Tibial artery (tissue), 4 donors: ENCODE measurements around the gene PIGN.

Experiments used
- DNase-seq, 2 donors: peaks; one replicate each; pipeline ENCODE4 v3.0.0-alpha.2; 2019
- H3K27ac ChIP-seq, 2 donors: fragments of 200-600 bp; sonication (generic) in 1 of 2; 1 replicate in 1 of 2; 2 replicates in 1 of 2; pipeline ENCODE4 v1.5.1; 2018 to 2019; ENCODE audit warnings: mild to moderate bottlenecking in 1 of 2
- H3K27me3 ChIP-seq, 2 donors: fragments of 200-600 bp; sonication (generic) in 1 of 2; one replicate each; pipeline versions ENCODE4 v1.5.1 to v1.6.0; 2016 to 2019
- H3K36me3 ChIP-seq, 3 donors: fragments of 200-600 bp; sonication (generic) in 2 of 3; one replicate each; pipeline ENCODE4 v1.5.1; 2016 to 2019; ENCODE audit warnings: mild to moderate bottlenecking in 2 of 3
- H3K4me1 ChIP-seq, 4 donors: fragments of 200-600 bp; sonication (generic) in 2 of 4; 1 replicate in 3 of 4; 2 replicates in 1 of 4; pipeline ENCODE4 v1.5.1; 2016 to 2019
- H3K4me3 ChIP-seq, 2 donors: fragments of 200-600 bp; sonication (generic) in 1 of 2; 1 replicate in 1 of 2; 2 replicates in 1 of 2; pipeline ENCODE4 v1.5.1; 2018 to 2019; ENCODE audit warnings: mild to moderate bottlenecking in 2 of 2
- H3K9me3 ChIP-seq, 3 donors: fragments of 200-600 bp; sonication (generic) in 1 of 3; one replicate each; pipeline ENCODE4 v1.5.1; 2016 to 2019
- CTCF ChIP-seq, 2 experiments: fragments of 200-600 bp in 1 of 2; fragments of 450-650 bp in 1 of 2; IDR thresholded peaks; one replicate each; pipeline ENCODE4 v1.5.1; 2017 to 2019; ENCODE audit warnings: antibody characterized with exemption in 2 of 2, mild to moderate bottlenecking in 1 of 2, moderate library complexity in 1 of 2
- intact Hi-C: fragments of 100-400 bp; cut with DNase I; formaldehyde crosslinking; loops from one replicate; pipeline ENCODE4 v1.15.0; 2023; ENCODE audit warnings: low total_unique reads

Gene PIGN

DNA sequence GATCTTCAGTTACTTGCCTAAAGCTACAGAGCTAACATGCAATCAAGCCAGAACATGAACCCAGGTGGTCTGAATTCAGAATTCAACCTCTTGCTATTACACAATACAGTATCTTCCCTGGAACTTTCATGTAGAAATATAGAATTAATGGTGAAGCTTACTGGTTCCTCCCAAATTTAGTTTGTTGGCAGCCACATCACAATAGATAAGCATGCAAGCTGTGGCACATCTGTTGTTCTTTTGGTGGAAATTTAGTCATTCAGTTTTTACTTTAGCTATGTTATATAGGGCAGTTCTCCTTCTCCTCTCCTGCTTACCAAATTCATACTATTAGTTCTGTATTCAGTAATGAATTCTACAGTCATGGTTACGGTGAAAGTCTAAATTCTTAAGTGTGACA is 193.0 kb downstream of the PIGN start:
- Histone ChIP-seq H3K27me3 (no peaks in the 10 kb centered on the region), H3K4me3 (no peak overlapping the region), H3K4me1 (peaks cover 0 to 32% (median 14%) of the 10 kb centered on the region in 4 donors), H3K9me3 (no peaks in the 10 kb centered on the region), H3K36me3 (no peaks in the 10 kb centered on the region), H3K27ac (no peak overlapping the region)
- TF ChIP-seq CTCF (IDR thresholded peaks at IDR 0.05) = no peak
- intact Hi-C loops = no loop called here
- no peak for DNase-seq

- peak overlapping the region; percentile 8 to 42 for H3K27ac ChIP-seq
- peaks cover 0 to 29% (median 14%) of the 10 kb centered on the region in 4 donors for H3K4me1 ChIP-seq
- no peak for DNase-seq
- H3K36me3 ChIP-seq = no peaks in the 10 kb centered on the region
- intact Hi-C loops = no loop called here
- no peaks in the 10 kb centered on the region for H3K27me3 ChIP-seq
- no peak overlapping the region for H3K4me3 ChIP-seq
- H3K9me3 ChIP-seq = no peaks in the 10 kb centered on the region
- no peak for TF ChIP-seq CTCF (IDR thresholded peaks at IDR 0.05)
Measured at GRCh38 chr18:61992923-61993322, 193.9 kb downstream of the PIGN start.

DNA sequence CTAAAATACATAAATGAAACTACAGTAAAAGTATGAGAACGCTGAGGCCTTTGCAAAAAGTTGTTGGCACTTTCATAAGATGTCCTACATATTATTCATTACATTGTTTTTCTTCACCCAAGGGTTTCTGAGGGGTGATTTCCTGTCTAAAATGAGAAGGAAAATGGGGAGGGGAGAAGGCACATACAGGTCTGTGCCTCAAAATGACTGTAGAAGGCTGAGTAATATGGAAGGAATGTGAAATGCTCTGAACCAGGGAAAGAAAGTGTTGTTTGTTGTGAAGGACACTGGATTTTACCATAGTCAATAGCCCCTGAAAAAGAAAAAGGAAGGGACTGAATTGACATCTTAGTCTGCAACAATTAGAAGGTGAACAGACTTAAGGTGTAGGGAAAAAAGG is 194.6 kb downstream of the PIGN start:
- H3K27ac ChIP-seq = peak overlapping the region; percentile 8 to 42
- no peak for DNase-seq
- TF ChIP-seq CTCF (IDR thresholded peaks at IDR 0.05) = no peak
- intact Hi-C loops = no loop called here
- H3K36me3 ChIP-seq = no peaks in the 10 kb centered on the region
- H3K4me3 ChIP-seq = no peak overlapping the region
- peaks cover 0 to 29% (median 14%) of the 10 kb centered on the region in 4 donors for H3K4me1 ChIP-seq
- no peaks in the 10 kb centered on the region for H3K27me3 ChIP-seq
- no peaks in the 10 kb centered on the region for H3K9me3 ChIP-seq

DNA sequence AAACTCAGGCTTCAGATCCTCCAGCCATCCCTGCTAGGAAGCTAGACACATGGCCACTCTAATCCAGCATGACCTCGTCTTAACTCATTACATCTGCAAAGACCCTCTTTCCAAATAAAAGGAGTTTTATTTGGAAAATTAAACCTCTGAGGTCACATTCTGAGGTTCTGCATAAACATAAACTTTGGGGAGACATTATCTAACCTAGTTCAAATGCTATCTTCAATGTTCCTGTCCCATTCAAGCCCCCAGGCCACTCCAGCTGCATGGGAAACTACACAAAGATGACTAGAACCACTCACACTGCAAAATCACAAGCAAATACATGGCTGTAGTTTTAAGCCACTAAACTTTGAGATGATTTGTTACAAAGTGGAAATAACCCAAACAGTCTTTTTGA is 195.0 kb downstream of the PIGN start:
- Histone ChIP-seq H3K9me3 (no peaks in the 10 kb centered on the region), H3K4me1 (peaks cover 0 to 29% (median 14%) of the 10 kb centered on the region in 4 donors), H3K36me3 (no peaks in the 10 kb centered on the region), H3K27ac (peak overlapping the region; percentile 8 to 42), H3K4me3 (no peak overlapping the region), H3K27me3 (no peaks in the 10 kb centered on the region)
- intact Hi-C loops = no loop called here
- no peak for DNase-seq
- TF ChIP-seq CTCF (IDR thresholded peaks at IDR 0.05) = no peak

GRCh38 chr18:61991201-61991600 is 195.7 kb downstream of the PIGN start:
- no peaks in the 10 kb centered on the region for H3K27me3 ChIP-seq
- H3K9me3 ChIP-seq = no peaks in the 10 kb centered on the region
- H3K4me3 ChIP-seq = no peak overlapping the region
- peaks cover 0 to 29% (median 14%) of the 10 kb centered on the region in 4 donors for H3K4me1 ChIP-seq
- peak overlapping the region in 1 of 2 donors; percentile 42 for H3K27ac ChIP-seq
- H3K36me3 ChIP-seq = no peaks in the 10 kb centered on the region
- intact Hi-C loops = no loop called here
- TF ChIP-seq CTCF (IDR thresholded peaks at IDR 0.05) = no peak
- no peak for DNase-seq
